ENCODE measurements around the gene SRSF12.

The SRSF12 gene

DNA sequence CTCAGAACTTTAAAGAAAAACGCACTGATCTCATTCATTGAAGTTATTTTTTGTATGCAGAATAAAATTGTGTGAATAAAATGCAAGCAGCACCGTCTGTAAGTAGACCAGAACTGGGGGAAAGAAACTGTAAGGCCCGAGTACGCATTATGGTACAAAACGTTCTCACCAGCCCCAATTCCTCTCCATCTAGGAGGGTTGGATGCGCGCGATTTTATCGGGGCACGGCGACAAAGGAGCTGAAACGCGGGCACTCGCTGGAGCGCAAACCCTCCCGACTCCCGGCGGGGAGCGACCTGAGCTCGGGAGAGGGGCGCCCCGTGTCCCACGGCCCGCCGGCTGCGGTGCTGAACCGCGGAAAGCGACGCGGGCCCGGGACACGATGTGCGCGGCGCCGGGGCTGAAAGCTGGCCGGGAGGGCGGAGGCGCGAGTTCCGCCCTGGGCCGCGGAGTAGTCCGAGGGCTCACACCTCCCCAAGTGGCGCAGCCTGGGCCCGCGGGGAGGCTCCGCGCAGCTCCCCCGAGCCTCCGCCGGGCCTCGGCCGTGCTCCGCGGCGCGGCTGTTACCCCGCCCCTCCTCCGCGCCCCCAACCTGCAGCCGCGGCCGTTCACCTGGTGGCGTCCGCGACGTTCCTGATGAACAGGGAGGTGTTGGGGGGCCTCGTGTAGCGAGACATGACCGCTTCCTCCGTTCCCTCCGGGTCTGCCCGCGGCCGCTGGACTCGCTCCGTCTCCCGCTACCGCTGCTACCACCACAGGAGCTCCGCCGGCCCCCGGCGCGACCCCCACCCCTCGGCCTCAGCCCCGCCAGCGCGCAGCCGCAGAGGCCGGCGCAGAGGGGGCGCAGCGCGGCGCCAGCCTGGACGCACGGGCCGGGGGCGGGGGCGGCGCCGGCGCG lies at the start of gene SRSF12:
Gene SRSF12 (minus strand): TSS at position 861 of the 898 bp plus-strand sequence. CDS start 184 bp downstream, at position 677.
- peak; percentile 27 to 76 for DNase-seq

DNA sequence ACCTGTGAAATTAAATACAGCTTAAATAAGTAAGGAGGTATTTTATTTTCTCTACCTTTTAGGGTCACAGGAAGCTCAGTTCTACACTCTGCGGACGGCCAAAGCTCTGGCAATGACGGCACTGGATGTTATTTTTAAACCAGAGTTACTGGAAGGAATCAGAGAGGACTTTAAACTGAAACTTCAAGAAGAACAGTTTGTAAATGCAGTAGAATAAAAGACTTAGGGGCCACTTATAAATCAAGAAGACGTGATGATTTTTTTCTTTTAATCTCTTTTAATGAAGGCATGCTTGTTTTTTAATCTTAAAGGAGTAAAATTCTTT lies 44.1 kb upstream of the SRSF12 start:
- DNase-seq = no peak

DNA sequence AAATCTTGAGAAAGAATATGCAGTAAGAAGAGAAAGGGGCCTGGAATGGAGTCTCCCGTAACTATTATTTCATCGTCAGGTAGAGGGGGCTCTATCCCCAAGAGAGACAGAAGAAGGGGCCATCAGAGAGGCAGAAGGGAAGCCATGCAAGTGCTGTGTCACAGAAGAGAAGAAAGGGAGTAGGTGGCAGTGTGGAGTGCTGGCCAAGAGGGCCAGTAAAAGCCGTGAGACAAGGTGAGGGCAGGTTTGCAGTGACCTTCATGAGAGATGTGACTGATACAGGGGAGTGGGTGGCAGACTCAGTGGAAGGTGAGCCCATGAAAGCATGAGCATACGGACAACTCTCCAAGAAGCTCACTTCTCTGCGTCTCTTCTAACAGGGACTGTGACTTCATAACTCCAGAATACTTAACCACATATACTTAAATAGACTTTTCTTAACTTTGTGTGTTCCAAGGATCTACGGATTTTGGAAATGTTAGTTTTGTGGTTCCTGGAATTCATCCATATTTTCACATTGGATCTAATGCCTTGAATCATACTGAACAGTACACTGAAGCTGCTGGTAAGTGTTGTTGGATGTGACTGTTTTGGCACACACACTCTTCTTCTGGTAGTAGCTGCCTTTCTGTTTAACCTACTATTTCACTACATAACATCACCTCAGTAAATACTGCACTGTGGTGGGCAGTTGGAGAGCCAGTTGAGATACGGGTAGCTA lies 43.6 kb upstream of the SRSF12 start:
- no peak for DNase-seq

DNA sequence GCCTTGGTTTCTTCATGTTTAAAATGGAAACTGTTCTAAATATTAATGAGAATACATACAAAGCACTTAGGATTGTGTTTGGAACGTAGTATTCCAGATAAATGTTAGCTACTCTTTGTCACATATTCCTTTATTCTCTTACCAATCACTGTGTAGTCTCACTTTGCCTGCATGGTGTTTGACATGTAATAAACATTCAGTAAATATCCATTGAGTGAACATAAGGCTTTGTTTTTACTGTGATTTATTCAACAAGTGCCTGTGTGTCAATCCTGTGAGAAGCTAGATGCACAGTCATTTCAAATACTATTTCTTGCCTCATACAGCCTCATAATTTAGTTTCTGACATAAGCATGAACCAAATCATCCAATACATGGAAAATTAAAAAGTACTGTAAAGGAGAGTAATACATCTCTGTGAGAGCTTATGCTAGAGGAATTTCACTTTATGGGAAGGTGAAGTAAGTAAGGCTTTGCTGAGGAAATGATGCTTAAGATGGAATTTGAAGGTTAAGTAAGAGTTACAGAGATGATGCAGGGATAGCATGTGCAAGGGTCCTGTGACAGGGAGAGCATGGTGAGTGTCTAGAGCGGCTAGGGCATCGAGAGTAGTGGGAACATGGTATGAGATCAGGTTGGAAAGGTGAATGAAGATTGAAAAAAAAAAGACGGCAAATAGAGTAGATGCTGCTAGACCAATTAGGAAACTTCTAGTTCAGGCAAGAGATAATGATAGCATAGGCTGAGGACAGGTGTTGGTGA lies 42.6 kb upstream of the SRSF12 start:
- DNase-seq = no peak

DNA sequence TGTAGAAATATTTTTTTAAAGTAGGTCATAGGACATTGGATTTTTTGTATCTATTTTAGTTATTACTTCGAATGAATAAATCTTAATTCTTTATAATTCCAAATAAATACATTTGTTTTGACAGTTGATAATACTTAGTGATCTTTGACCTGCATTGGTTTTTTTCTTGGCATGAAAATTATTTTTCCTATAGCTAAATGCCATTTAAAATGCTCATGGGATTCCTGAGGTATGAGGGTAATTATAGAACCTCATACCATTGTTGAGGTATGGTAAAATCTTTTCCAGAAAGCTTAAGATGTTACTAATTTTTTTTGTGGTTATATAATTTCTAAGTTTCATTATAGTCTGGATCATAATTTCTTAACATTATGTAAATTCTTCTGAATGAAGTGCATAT lies 36.3 kb upstream of the SRSF12 start:
- DNase-seq = no peak

DNA sequence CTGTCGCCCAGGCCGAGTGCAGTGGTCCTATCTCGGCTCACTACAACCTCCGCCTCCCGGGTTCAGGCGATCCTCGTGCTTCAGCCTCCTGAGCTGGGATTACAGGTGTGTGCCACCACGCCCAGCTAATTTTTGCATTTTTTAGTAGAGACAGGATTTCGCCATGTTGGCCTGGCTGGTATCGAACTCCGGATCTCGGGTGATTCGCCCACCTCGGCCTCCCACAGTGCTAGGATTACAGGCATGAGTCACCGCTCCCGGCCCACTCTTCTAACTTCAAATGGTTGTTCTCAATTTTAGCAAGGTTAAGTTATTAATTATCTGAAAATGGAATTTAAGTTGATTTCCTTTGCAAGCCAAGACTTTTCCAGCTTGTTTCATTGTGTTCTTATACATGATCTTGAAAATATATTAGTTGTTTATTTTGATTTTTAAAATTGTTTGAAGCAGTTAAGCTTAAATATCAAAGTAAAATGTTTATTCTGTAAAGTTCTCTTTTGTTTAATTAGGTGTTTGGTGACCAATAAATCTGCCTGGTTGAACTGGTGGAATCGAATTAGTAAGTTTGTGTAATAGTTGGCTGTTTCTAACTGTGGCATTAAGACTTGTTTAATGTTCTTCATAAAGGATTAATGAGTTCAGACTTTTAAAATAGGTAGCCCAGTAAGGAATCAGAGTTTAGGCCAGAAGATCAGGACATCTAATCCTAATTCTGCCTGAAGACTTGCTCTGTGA lies 30.3 kb upstream of the SRSF12 start:
- DNase-seq = no peak

DNA sequence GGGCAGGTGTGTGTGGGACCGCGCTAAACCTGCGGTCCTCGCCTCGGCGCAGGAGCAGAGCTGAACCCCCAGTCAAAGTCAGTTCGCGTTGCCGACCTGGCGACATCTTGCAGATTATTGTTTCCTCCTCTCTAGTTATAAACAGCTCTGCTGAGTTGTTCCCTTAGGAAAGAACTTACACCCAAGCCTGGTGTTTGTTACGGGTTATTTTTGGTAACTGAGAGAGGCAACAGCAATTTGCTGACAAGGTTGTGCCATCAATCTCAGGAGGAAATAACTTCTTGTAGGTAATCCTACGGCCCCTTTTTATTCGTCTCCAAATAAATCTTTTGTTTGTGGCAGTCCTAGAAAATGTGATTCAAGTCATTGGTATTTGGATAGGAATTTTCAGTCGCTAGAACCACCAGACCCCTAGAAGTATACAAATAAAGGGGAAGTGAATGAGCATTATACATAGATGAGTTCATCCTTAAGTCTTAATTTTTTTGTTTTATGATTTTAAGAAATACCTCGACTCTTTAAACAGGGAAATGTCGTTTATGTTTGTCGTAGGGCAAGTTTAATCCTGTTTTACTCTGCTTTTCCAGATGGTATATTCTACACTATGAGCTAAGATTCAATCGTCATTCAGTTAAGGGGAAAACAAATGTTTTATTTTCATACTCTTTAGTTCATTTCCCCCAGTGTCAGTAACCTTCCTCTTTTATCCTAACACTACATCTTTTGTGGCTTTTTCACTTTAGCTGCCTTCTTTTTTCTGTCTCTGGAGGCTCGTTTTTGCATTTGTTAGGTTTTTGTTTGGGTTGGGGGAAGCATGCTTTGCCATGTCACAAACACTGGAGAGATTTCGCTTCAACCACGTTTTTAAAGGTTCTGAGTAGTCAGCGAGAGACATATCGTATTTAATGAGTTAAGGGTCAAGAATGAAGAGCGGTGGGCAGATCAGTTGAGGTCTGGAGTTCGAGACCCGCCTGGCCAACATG lies 29.1 kb upstream of the SRSF12 start:
- DNase-seq = no peak

DNA sequence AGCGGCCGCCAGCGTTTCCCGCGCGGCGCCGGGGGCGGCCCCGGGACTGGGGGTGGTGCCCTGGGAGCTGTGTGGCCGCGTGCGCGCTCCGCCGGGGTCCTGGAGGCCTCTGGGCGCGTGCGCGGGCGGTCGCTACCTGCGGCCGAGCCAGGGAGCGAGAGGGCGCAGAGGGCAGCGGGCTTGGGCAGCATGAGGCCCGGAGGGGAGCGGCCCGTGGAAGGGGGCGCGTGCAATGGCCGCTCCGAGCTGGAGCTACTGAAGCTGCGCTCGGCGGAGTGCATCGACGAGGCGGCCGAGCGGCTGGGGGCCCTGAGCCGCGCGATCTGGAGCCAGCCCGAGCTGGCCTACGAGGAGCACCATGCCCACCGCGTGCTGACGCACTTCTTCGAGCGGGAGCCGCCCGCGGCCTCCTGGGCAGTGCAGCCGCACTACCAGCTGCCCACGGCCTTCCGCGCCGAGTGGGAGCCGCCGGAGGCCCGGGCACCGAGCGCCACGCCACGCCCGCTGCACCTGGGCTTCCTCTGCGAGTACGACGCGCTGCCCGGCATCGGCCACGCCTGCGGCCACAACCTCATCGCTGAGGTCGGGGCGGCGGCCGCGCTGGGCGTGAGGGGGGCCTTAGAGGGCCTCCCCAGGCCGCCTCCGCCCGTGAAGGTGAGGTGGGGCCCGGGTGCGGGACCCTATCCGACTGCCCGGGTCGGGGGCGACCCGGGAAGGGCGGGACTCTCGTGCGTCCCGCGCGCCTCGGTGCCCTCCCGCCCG lies 28.3 kb upstream of the SRSF12 start, which contains the start of gene PM20D2:
Gene PM20D2 (plus strand): TSS at position 100 of the 762 bp plus-strand sequence. CDS start 90 bp downstream, at position 190.
- peak; percentile 64 to 81 for DNase-seq

DNA sequence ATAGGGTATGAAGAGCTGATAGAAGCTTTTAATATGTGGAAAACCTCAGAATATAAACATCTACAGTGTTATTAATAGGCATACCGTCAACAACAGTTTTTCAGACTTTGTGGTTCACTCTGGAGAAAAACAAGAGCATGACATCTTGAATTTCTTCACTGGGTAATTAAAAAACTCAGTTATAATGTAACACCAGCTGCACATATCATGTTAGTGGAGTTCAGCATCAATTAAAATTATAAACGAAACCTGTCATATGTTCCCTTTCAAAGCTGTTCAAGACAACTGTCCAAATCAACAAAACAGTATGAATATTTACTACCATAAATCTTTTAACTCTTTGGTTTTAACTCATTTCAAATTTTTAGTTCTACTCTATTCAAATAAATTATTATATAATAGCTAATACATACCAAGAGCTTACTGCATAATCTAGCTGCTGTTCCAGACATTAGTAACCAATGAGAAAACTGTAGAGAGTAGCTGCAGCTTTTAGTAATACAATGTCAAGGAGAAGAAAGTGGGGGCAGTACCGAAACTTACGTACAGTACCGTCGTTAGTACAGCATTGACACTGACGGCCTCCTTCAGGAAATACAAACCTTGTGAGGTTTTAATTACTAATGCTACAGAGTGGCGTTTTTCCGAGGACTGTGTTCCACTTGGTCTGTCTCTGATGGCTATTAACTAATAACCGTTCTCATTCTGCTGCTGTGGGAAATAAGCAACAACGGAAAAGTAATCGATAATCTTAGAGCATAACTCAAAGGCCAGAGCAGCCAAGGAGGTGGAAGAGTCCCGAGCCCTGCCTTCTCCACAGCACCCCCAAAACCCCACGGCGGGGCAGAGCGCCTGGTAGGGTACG lies 27.5 kb upstream of the SRSF12 start:
- no peak for DNase-seq

DNA sequence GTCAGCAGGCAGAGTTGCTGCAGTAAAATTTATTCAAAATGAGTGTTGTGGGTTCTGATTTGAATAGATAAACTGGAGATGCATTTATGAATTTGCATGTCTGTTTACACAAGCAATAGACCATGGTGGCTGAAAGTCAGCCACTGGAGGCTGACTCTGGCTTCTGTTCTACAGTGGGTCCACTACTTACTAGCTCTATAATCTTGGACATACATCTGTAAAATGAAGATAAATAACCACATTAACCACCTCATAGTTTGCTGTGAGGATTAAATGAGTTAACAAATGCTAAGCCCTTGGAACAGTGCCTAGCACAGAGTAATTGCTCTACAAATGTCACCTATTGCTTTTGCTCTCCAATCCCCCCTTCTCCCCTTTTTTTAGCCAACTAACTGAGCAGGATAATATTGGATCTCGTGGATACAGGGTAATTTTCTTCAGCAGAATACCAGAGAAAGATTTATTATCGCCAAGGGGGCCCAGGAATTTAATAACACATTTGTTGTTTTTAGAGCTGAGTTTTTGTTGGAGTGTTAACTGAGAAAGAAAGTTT lies 26.6 kb upstream of the SRSF12 start:
- peak; percentile 44 to 91 for DNase-seq

DNA sequence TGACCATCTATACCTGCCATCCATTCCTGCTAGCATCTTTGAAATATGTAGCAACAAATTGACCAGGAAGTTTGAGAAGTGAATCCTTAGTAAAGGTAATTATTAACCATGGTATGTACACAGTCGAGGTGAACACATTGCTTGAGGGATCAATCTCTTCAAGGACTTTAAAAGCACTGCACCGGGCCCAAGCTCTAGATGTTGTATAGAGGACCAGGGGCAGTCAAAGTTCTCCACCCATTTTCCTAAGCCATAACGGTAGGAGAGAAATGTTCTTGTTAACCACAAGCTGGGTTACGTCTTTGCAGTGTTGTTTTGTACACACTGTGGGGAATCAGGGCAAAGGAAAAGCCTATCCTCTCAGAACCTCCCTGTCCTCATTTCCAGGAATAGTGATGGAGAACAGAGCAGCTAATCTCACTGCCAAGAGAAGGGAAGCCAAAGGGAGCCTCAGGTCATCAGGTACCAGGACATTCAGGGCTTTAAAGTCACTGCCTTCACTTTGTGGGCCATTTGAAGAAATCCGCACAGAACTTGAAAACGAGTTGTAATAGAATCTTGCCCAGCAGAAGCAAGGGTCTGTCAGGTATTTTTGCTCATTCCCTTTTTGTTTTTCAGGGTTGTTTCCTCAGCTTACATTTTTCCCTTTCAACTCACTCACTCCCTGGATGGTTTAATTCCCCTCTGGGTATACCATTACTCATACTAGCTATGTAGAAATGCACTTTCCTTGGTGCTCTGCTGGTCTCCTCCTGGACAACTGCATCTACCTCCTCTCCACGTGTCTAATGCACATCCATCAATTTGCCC lies 22.7 kb upstream of the SRSF12 start:
- DNase-seq = no peak

DNA sequence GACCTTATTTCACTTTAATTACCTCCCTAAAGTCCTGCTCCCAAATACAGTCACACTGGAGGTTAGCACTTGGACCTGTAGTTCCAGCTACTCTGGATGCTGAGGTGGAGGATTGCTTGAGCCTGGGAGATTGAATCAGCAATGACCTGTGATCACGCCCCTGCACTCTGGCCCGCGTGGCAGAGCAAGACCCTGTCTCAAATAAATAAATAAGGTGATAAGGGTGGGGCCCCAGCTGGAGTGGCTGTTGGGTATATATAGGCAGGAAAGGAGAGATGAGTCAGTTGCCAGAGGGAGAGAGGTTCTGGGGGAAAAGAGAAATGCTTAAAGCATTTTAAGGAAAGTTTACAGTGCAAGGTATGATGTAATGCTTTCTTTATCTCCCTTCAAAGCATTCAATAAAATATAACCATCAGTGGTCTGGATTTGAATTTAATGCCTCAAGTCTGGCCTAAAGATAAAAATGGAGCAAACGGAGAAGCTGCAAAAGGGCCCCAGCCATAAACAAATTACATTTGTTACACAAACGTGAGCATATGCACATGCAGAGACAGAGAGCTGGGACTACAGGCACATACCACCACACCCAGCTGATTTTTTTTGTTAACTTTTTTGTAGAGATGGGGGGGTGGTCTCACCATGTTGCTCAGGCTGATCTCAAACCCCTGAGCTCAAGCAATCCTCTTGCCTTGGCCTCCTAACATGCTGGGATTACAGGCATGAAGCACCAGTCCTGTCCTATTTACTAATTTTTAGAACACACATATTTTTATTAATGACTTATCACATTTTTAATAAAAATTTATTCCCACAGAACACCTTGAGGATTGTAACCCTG lies 21.9 kb upstream of the SRSF12 start:
- DNase-seq = no peak

DNA sequence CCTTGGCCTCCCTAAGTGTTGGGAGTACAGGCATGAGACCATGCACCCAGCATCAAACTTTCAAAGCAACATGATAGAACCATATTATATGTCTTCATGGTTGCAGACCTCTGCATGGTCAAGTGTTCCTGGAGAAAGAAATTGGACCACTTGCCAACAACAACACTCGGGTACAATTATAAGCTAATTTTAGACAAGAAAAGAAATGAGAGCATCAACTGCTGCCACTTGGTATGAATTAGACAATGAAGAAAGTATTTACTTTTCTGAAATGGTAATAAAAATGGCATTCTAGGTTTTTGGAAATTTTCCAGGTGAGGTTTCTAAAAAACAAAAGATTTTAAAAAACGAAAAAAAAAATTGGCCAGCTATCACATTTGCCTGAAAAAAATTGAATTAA lies 20.3 kb upstream of the SRSF12 start:
- no peak for DNase-seq

DNA sequence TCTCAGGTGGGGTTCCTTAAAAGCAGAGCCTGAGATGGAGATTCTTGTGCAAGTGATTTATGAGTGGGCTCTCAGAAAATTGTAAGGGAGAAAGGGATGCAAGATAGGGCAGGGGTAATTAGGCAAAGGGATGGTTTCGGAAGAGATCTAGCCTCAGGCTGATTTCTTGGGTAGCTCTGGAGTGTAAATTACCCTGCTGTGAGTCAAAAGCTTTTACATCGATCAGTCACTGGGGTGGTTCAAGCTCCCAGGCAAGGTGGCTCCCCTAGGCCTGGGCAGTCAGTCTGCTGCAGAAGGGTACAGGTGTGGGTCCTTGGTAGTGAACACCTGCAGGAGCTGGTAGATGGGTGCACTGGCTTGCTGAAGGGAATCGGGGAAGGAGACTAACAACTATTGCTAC lies 16.9 kb upstream of the SRSF12 start:
- DNase-seq = no peak

DNA sequence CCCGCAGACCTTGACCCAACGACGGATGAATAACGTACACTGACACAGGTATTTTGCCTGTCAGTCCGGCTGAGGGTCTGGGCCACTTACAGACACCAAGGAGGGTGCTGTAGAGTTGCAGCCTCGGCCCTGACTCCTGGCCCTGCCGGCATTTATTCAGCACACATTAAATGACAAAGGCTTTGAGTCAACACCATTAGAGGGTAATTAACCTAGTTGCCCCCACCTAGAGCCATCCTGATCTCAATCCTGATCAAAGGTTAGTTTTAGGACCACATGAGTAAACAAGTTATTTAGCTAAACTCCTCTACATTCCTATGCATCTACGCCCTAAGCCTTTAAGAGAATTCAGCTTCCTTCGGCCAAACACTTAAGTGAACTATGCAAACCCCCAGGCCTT lies 16.1 kb upstream of the SRSF12 start:
- no peak for DNase-seq

DNA sequence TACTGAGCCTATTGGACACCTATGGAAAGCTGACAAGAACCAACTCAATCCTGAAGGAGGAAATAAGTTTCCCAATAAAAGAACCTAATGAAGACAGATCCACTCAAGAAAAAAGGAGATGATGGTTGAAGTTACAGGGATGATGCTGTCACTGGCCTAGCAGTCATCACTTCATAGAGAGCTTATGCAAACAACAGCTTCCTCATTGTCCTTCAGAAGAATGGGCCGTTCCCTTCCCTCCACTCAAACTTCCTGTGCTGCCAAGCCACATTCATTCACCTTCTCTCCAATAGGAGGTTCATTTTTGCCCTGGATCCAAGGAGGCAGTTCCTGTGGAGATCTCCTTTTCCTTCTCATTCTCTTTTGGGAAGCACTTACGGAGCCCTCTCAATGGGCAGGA lies 14.2 kb upstream of the SRSF12 start:
- DNase-seq = no peak

DNA sequence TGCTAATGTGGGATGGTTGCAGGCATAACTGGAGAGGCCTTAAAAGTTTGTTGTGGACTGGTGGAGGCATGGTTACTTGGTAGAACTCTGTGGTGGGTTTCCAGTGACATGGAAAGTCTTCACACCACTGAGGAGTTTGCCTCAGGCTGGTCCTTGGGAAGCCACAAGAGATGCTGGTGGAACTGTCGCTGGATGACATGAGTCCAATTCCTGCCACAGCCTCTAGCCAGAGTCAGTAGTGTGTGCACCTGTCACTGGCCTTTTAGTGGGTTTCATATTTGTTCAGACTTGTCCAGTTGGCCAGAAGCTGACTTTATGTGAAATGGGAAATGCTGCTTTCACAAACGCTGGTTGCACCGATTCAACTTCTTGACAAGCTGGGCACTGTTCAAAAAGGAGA lies 13.7 kb upstream of the SRSF12 start:
- no peak for DNase-seq
